ENCODE results near the gene RGS12. TPM values are rescaled to one million over a fixed set of nuclear protein-coding genes. Genes with fewer than 3 reads are reported as not detected.

The RGS12 gene
- total and polyA plus RNA-seq, 2 of the 13 experiments (the other 11 are each of a cell fraction or from before 2014, with no cell fraction given), result 21.0 to 27.7 TPM

GRCh38 chr4:3285558-3286334, 7.1 kb upstream of the RGS12 start (continued):
- TF ChIP-seq, protein P1, sequence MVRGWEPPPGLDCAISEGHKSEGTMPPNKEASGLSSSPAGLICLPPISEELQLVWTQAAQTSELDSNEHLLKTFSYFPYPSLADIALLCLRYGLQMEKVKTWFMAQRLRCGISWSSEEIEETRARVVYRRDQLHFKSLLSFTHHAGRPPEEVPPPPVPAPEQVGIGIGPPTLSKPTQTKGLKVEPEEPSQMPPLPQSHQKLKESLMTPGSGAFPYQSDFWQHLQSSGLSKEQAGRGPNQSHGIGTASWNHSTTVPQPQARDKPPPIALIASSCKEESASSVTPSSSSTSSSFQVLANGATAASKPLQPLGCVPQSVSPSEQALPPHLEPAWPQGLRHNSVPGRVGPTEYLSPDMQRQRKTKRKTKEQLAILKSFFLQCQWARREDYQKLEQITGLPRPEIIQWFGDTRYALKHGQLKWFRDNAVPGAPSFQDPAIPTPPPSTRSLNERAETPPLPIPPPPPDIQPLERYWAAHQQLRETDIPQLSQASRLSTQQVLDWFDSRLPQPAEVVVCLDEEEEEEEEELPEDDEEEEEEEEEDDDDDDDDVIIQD (CRISPR knock-in tag; IDR thresholded peaks at IDR 0.05; ENCODE audit: low read depth), result no peak
- TF ChIP-seq MAFF (IDR thresholded peaks at IDR 0.05; ENCODE audit: low read depth, low read length) (no peak), MZF1 (CRISPR knock-in tag; IDR thresholded peaks at IDR 0.05; ENCODE audit: borderline replicate concordance) (no peak), ZNF672 (CRISPR knock-in tag; IDR thresholded peaks at IDR 0.05) (no peak), KLF9 (CRISPR knock-in tag; IDR thresholded peaks at IDR 0.05; ENCODE audit: low read depth) (no peak), ZNF552 (CRISPR knock-in tag; IDR thresholded peaks at IDR 0.05; ENCODE audit: borderline replicate concordance) (no peak), XBP1 (CRISPR knock-in tag; IDR thresholded peaks at IDR 0.05) (no peak), ZNF577 (CRISPR knock-in tag; IDR thresholded peaks at IDR 0.05; ENCODE audit: borderline replicate concordance, low read depth) (no peak), FOXP1 (IDR thresholded peaks at IDR 0.05) (no peak), FOXP1 (CRISPR knock-in tag; IDR thresholded peaks at IDR 0.05) (no peak), ZKSCAN8 (CRISPR knock-in tag; IDR thresholded peaks at IDR 0.05; ENCODE audit: borderline replicate concordance) (no peak), CBX5 (CRISPR knock-in tag; IDR thresholded peaks at IDR 0.05; ENCODE audit: borderline replicate concordance) (no peak), FOXO1 (CRISPR knock-in tag; IDR thresholded peaks at IDR 0.05) (no peak), ZNF546 (CRISPR knock-in tag; conservative IDR thresholded peaks at IDR 0.05) (no peak), ZNF563 (CRISPR knock-in tag; IDR thresholded peaks at IDR 0.05) (no peak), ZNF121 (CRISPR knock-in tag; IDR thresholded peaks at IDR 0.05) (no peak), SETDB1 (CRISPR knock-in tag; IDR thresholded peaks at IDR 0.05; ENCODE audit: borderline replicate concordance) (no peak), ZSCAN25 (CRISPR knock-in tag; IDR thresholded peaks at IDR 0.05) (peak; percentile 60; the same call in 1 of the 2 replicates), MBD4 (IDR thresholded peaks at IDR 0.05; ENCODE audit: borderline replicate concordance, low read length) (no peak), TEAD2 (CRISPR knock-in tag; IDR thresholded peaks at IDR 0.05) (no peak), ZNF816 (CRISPR knock-in tag; IDR thresholded peaks at IDR 0.05; ENCODE audit: borderline replicate concordance) (0 out of 2 replicates have a peak, but pooled peaks have one; percentile 52), GMEB2 (CRISPR knock-in tag; IDR thresholded peaks at IDR 0.05; ENCODE audit: low read depth) (no peak)
- TF ChIP-seq, protein P2, sequence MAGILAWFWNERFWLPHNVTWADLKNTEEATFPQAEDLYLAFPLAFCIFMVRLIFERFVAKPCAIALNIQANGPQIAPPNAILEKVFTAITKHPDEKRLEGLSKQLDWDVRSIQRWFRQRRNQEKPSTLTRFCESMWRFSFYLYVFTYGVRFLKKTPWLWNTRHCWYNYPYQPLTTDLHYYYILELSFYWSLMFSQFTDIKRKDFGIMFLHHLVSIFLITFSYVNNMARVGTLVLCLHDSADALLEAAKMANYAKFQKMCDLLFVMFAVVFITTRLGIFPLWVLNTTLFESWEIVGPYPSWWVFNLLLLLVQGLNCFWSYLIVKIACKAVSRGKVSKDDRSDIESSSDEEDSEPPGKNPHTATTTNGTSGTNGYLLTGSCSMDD (CRISPR knock-in tag; IDR thresholded peaks at IDR 0.05), result no peak
- TF ChIP-seq, protein P3, sequence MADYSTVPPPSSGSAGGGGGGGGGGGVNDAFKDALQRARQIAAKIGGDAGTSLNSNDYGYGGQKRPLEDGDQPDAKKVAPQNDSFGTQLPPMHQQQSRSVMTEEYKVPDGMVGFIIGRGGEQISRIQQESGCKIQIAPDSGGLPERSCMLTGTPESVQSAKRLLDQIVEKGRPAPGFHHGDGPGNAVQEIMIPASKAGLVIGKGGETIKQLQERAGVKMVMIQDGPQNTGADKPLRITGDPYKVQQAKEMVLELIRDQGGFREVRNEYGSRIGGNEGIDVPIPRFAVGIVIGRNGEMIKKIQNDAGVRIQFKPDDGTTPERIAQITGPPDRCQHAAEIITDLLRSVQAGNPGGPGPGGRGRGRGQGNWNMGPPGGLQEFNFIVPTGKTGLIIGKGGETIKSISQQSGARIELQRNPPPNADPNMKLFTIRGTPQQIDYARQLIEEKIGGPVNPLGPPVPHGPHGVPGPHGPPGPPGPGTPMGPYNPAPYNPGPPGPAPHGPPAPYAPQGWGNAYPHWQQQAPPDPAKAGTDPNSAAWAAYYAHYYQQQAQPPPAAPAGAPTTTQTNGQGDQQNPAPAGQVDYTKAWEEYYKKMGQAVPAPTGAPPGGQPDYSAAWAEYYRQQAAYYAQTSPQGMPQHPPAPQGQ (CRISPR knock-in tag; IDR thresholded peaks at IDR 0.05; ENCODE audit: borderline replicate concordance), result no peak
- TF ChIP-seq, protein P4, sequence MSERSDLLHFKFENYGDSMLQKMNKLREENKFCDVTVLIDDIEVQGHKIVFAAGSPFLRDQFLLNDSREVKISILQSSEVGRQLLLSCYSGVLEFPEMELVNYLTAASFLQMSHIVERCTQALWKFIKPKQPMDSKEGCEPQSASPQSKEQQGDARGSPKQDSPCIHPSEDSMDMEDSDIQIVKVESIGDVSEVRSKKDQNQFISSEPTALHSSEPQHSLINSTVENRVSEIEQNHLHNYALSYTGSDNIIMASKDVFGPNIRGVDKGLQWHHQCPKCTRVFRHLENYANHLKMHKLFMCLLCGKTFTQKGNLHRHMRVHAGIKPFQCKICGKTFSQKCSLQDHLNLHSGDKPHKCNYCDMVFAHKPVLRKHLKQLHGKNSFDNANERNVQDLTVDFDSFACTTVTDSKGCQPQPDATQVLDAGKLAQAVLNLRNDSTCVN (CRISPR knock-in tag; IDR thresholded peaks at IDR 0.05; ENCODE audit: borderline replicate concordance), result peak; percentile 68

Measured in HepG2 (cell line).